ENCODE results near the gene MOGAT1. TPM values are rescaled to one million over a fixed set of nuclear protein-coding genes. Genes with fewer than 3 reads are reported as not detected.

MOGAT1 gene
- total RNA-seq, 1 experiment from 2014 or later = not detected

DNA sequence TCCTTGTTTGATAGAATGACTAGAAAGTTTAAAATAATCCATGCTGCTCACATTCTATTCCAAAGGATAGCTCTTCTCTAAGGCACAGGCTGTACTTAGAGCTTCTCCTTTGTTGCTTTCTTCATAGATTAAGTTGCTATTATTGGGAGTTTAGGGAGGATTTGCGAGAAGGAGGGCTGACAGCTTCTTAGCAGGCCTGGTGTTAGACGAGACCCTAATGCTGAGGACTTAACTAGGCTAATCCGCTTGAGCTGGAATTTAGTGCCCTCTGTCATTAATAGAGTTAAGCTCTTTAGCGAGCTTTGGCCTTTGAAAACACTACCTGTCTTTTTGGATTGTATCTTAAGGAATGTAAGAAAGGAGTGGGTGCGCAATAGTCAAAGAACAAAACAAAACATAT lies 81.3 kb downstream of the MOGAT1 start:
- Histone ChIP-seq H3K18ac (ENCODE audit: insufficient read length, low read depth, low read length) (no peak overlapping the region), H3K4me1 (ENCODE audit: insufficient read depth, low read length) (peaks cover 8% of the 10 kb centered on the region; the same call in 1 of the 2 replicates), H3K14ac (ENCODE audit: insufficient read depth, low read length) (no peak overlapping the region), H3K4me2 (ENCODE audit: insufficient read depth, insufficient read length, low read length) (no peak overlapping the region), H2BK12ac (ENCODE audit: insufficient read length, low read depth, low read length) (no peak overlapping the region), H2BK15ac (ENCODE audit: low read depth, low read length) (no peak overlapping the region), H3K79me2 (ENCODE audit: insufficient read depth, low read length) (no peaks in the 10 kb centered on the region), H4K5ac (ENCODE audit: insufficient read length, low read depth, low read length) (no peak overlapping the region), H3K9ac (ENCODE audit: extremely low read depth, insufficient read length, low read length) (no peak overlapping the region), H2BK20ac (ENCODE audit: low read depth, low read length, poor library complexity, severe bottlenecking) (no peak overlapping the region), H4K8ac (replicated peaks; ENCODE audit: insufficient read length, low read depth, low read length) (no peak overlapping the region), H2AFZ (ENCODE audit: low read length) (no peak overlapping the region), H3K27ac (ENCODE audit: insufficient read length, low read depth, low read length) (no peak overlapping the region), H3K23me2 (ENCODE audit: insufficient read length, low read depth, low read length, poor library complexity, severe bottlenecking) (no peaks in the 10 kb centered on the region), H3K4ac (ENCODE audit: low read depth, low read length) (no peak overlapping the region), H3K56ac (ENCODE audit: insufficient read length, low read depth, low read length) (no peak overlapping the region), H2AK5ac (ENCODE audit: insufficient read length, low read length) (no peak overlapping the region), H3K79me1 (ENCODE audit: insufficient read depth, low read depth, low read length, poor library complexity, severe bottlenecking) (no peaks in the 10 kb centered on the region), H3K27me3 (ENCODE audit: insufficient read depth, low read length) (no peaks in the 10 kb centered on the region), H3K9me3 (ENCODE audit: control insufficient read depth, low read depth, low read length) (no peaks in the 10 kb centered on the region), H3K23ac (ENCODE audit: insufficient read length, low read depth, low read length) (no peak overlapping the region), H2BK120ac (ENCODE audit: low read depth, low read length, poor library complexity, severe bottlenecking) (no peak overlapping the region), H4K91ac (ENCODE audit: insufficient read length, low read depth, low read length) (no peak overlapping the region), H2BK5ac (ENCODE audit: insufficient read length, low read length) (no peak overlapping the region), H3T11ph (ENCODE audit: low read length) (no peak overlapping the region), H4K20me1 (ENCODE audit: control insufficient read depth, insufficient read depth, insufficient read length) (no peaks in the 10 kb centered on the region)
- Mint-ChIP-seq H3K27ac (peak overlapping the region in 2 of 3 experiments; percentile 13 to 74; a peak in 4 of 7 replicates), H3K4me3 (peak overlapping the region in 1 of 2 experiments; percentile 31; a peak in 1 of 5 replicates), H3K4me1 (peaks cover 29 to 43% of the 10 kb centered on the region in 2 experiments), H3K36me3 (ENCODE audit: insufficient read depth in 1 of 3, low read depth in 3 of 3) (no peaks in the 10 kb centered on the region; a peak in 1 of 7 replicates), H3K27me3 (ENCODE audit: low read depth) (peaks cover 38% of the 10 kb centered on the region), H3K9me3 (peaks cover 0 to 3% of the 10 kb centered on the region in 2 experiments; a peak in 1 of 5 replicates)
- TF ChIP-seq, protein P1, sequence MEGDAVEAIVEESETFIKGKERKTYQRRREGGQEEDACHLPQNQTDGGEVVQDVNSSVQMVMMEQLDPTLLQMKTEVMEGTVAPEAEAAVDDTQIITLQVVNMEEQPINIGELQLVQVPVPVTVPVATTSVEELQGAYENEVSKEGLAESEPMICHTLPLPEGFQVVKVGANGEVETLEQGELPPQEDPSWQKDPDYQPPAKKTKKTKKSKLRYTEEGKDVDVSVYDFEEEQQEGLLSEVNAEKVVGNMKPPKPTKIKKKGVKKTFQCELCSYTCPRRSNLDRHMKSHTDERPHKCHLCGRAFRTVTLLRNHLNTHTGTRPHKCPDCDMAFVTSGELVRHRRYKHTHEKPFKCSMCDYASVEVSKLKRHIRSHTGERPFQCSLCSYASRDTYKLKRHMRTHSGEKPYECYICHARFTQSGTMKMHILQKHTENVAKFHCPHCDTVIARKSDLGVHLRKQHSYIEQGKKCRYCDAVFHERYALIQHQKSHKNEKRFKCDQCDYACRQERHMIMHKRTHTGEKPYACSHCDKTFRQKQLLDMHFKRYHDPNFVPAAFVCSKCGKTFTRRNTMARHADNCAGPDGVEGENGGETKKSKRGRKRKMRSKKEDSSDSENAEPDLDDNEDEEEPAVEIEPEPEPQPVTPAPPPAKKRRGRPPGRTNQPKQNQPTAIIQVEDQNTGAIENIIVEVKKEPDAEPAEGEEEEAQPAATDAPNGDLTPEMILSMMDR (conservative IDR thresholded peaks at IDR 0.05) = no peak
- WGBS (ENCODE audit: extremely low coverage, insufficient read length, low lambda C conversion rate) = no CpG with 5 or more reads among the region's 5 CpGs
- no peak for DNase-seq

Data from H9 (cell line).